K562 (cell line): ENCODE measurements around the gene CMSS1. TPM values are rescaled to one million over a fixed set of nuclear protein-coding genes. Genes with fewer than 3 reads are reported as not detected.

Experiments used
- ATAC-seq: fragments of 200-7000 bp; cut with Tn5 transposase; 3 replicates; pipeline ENCODE4 v1.9.1; 2020; ENCODE audit warnings: moderate library complexity
- BruUV-seq: library from RNA; stranded (reverse); fragments of 400-500 nt; replicated peaks from 2 replicates; lab custom pipeline; 2021; lab: Mats Ljungman, UMichigan
- CTCF ChIA-PET: fragments of 300-600 bp; formaldehyde crosslinking; extraction: SDS; loops from one replicate; lab custom pipeline; 2021; ENCODE audit warnings: low intra/inter-chr PET ratio; lab: Yijun Ruan, JAX
- POLR2A ChIA-PET: fragments of 300-600, 350-650 bp; sonication (Branson Sonifier 250); formaldehyde crosslinking; extraction: SDS; loops from one replicate; lab custom pipeline; 2021; ENCODE audit warnings: antibody characterized with exemption, inconsistent platforms; lab: Yijun Ruan, JAX
- DNase-seq, 4 experiments: peaks; one replicate each; pipeline versions ENCODE4 v3.0.0 to v3.0.0-alpha.2; 2011 to 2018; ENCODE audit warnings: low spot score in 3 of 4, mixed read lengths in 3 of 4; ENCODE audit errors: extremely low read depth in 1 of 4
- FAIRE-seq: peaks from 2 replicates; lab custom pipeline; 2011; peaks lifted over from hg19 to GRCh38; lab: Jason Lieb, UNC
- H2AFZ ChIP-seq: 2 replicates; pipeline ENCODE4 v1.6.0; 2011; ENCODE audit warnings: low read depth, low read length, control low read depth, inconsistent platforms
- H3K27ac ChIP-seq: fragments of 200-600 bp; 3 replicates; pipeline ENCODE4 v1.8.0; 2011; ENCODE audit warnings: low read depth, mild to moderate bottlenecking, control low read depth, inconsistent platforms, low read length, moderate library complexity, mixed read lengths; ENCODE audit errors: extremely low read depth
- H3K27me3 ChIP-seq, 2 experiments: fragments of 300-600 bp in 1 of 2; 2 replicates in 1 of 2; 3 replicates in 1 of 2; pipeline versions ENCODE4 v1.6.0 to v1.8.0; 2011; ENCODE audit warnings: inconsistent platforms in 2 of 2, low read length in 2 of 2, mild to moderate bottlenecking in 1 of 2, mixed read lengths in 1 of 2, moderate library complexity in 1 of 2; ENCODE audit not compliant: control insufficient read depth in 2 of 2, insufficient read depth in 2 of 2
- H3K36me3 ChIP-seq: fragments of 300-600 bp; 3 replicates; pipeline ENCODE4 v1.8.0; 2011; ENCODE audit warnings: mild to moderate bottlenecking, low read length, inconsistent platforms; ENCODE audit not compliant: control insufficient read depth, insufficient read depth
- H3K4me1 ChIP-seq, 2 experiments: fragments of 200-600 bp in 1 of 2; replicated peaks in 1 of 2; 2 replicates in 1 of 2; 3 replicates in 1 of 2; pipeline versions ENCODE4 v1.5.1 to v1.8.0; 2011; ENCODE audit warnings: inconsistent platforms in 2 of 2, low read length in 2 of 2, mild to moderate bottlenecking in 1 of 2, mixed read lengths in 1 of 2, moderate library complexity in 1 of 2; ENCODE audit not compliant: control insufficient read depth in 2 of 2, insufficient read depth in 2 of 2
- H3K4me2 ChIP-seq: 2 replicates; pipeline ENCODE4 v1.6.1; 2011; ENCODE audit warnings: low read length, control low read depth, inconsistent platforms, mixed read lengths; ENCODE audit not compliant: insufficient read depth
- H3K4me3 ChIP-seq: fragments of 200-600 bp; sonication (generic), shearing (Covaris generic); 2 replicates; pipeline ENCODE4 v1.5.1; 2016; ENCODE audit warnings: control low read depth, inconsistent platforms
- H3K79me2 ChIP-seq: fragments of 200-600 bp; 3 replicates; pipeline ENCODE4 v1.8.0; 2011; ENCODE audit warnings: low read length, inconsistent platforms; ENCODE audit not compliant: control insufficient read depth, insufficient read depth
- H3K9ac ChIP-seq, 2 experiments: 2 replicates each; pipeline versions ENCODE4 v1.6.0 to v1.6.1; 2011; ENCODE audit warnings: low read depth in 2 of 2, low read length in 2 of 2, control low read depth in 1 of 2, inconsistent platforms in 1 of 2, mild to moderate bottlenecking in 1 of 2, mixed read lengths in 1 of 2; ENCODE audit not compliant: insufficient read depth in 1 of 2
- H3K9me1 ChIP-seq: one replicate; pipeline ENCODE4 v1.6.0; 2011; ENCODE audit warnings: inconsistent platforms, mild to moderate bottlenecking, low read length, moderate library complexity; ENCODE audit not compliant: control insufficient read depth, insufficient read depth
- H3K9me3 ChIP-seq: replicated peaks from 2 replicates; pipeline ENCODE4 v1.5.1; 2011; ENCODE audit warnings: low read depth, low read length, inconsistent platforms; ENCODE audit not compliant: control insufficient read depth, insufficient read depth
- H4K20me1 ChIP-seq: replicated peaks from 2 replicates; pipeline ENCODE4 v1.6.1; 2011; ENCODE audit warnings: low read length, inconsistent platforms, mixed read lengths; ENCODE audit not compliant: control insufficient read depth, insufficient read depth
- BCLAF1 ChIP-seq, 2 experiments: fragments of 450-650 bp in 1 of 2; IDR thresholded peaks; 2 replicates each; pipeline ENCODE4 v1.6.1; 2011 to 2017; ENCODE audit warnings: low read depth in 2 of 2, antibody characterized with exemption in 1 of 2, borderline replicate concordance in 1 of 2, low read length in 1 of 2, mild to moderate bottlenecking in 1 of 2, mixed read lengths in 1 of 2; ENCODE audit not compliant: control insufficient read depth in 1 of 2
- CHAMP1 ChIP-seq: fragments of 450-650 bp; IDR thresholded peaks from 2 replicates; pipeline ENCODE4 v1.6.1; 2016; ENCODE audit warnings: mild to moderate bottlenecking
- DMBX1 ChIP-seq: fragments of 250-450 bp; sonication (Bioruptor Pico); IDR thresholded peaks from 2 replicates; pipeline ENCODE4 v1.8.0; 2022; ENCODE audit warnings: inconsistent platforms, mild to moderate bottlenecking, moderate library complexity, borderline replicate concordance
- GTF2B ChIP-seq: IDR thresholded peaks from 2 replicates; pipeline ENCODE4 v1.6.1; 2011; ENCODE audit not compliant: insufficient read length; ENCODE audit errors: extremely low read depth
- MAFG ChIP-seq: fragments of 450-650 bp; conservative IDR thresholded peaks from 2 replicates; pipeline ENCODE4 v1.6.1; 2016; ENCODE audit warnings: missing genetic modification characterization, missing compliant biosample characterization
- NCOA4 ChIP-seq: fragments of 450-650 bp; IDR thresholded peaks from 2 replicates; pipeline ENCODE4 v1.6.1; 2018; ENCODE audit warnings: mild to moderate bottlenecking; ENCODE audit not compliant: partially characterized antibody
- TAF15 ChIP-seq: fragments of 200-400 bp; formaldehyde crosslinking; IDR thresholded peaks from 2 replicates; pipeline ENCODE4 v1.6.1; 2017; ENCODE audit warnings: mild to moderate bottlenecking, low read depth, low read length, moderate library complexity
- ZNF274 ChIP-seq: IDR thresholded peaks from 2 replicates; pipeline ENCODE4 v1.6.1; 2011; ENCODE audit warnings: low read depth, mild to moderate bottlenecking, low read length, moderate library complexity, borderline replicate concordance
- WGBS: fragments of 100-300 bp; shearing (Covaris generic); methylation state at CpG from one replicate; pipeline ENCODE4 v1.1.6; 2016; ENCODE audit warnings: low coverage, mixed read lengths; ENCODE audit not compliant: insufficient coverage; ENCODE audit errors: missing lambda C conversion rate; 5-methylcytosine and 5-hydroxymethylcytosine counted together
- in situ Hi-C: fragments of 300-500 bp; cut with MboI; formaldehyde crosslinking; loops from 4 replicates; pipeline ENCODE4 v1.15.0; 2018; ENCODE audit warnings: inconsistent platforms, mixed read lengths
- intact Hi-C: fragments of 100-400 bp; cut with micrococcal nuclease; formaldehyde crosslinking; loops from 2 replicates; pipeline ENCODE4 v1.14.2; 2022
- polyA plus RNA-seq, 8 experiments: library from polyadenylated mRNA; depleted of rRNA in 4 of 8; stranded (reverse) in 5 of 8; unstranded in 3 of 8; fragments of >200 nt; fragmentation: Nextera tagmentation in 2 of 8; fragmentation: Illumina TruSeq in 1 of 8; extraction: Ambion mirVana in 2 of 8; extraction: Trizol in 1 of 8; gene quantifications; 2 replicates each; pipeline versions ENCODE4 v1.2.1 to v1.2.3, GENCODE V29; 2011 to 2014; ENCODE audit warnings: inconsistent platforms in 1 of 8, missing spikeins in 1 of 8
- total RNA-seq, 7 experiments: library from RNA; depleted of rRNA in 6 of 7; stranded (reverse); fragments of >200 nt in 6 of 7; fragmentation: Illumina TruSeq in 2 of 7; extraction: Trizol in 2 of 7; gene quantifications; 2 replicates each; pipeline versions ENCODE4 v1.2.1 to v1.2.3, GENCODE V29; 2011 to 2021; ENCODE audit warnings: low replicate concordance in 1 of 7

CMSS1 gene
- total and polyA plus RNA-seq, 9 of the 15 experiments (the other 6 are each of a cell fraction or from before 2014, with no cell fraction given) = 46.9 to 109 (median 72.3) TPM

- Histone ChIP-seq H3K27ac (no peak overlapping the region), H3K9me3 (no peaks in the 10 kb centered on the region), H4K20me1 (no peaks in the 10 kb centered on the region; the same call in 1 of the 2 replicates), H3K36me3 (no peaks in the 10 kb centered on the region), H3K79me2 (peaks cover 8% of the 10 kb centered on the region; the same call in 2 of the 3 replicates), H3K9me1 (no peaks in the 10 kb centered on the region), H2AFZ (no peak overlapping the region), H3K4me1 (no peaks in the 10 kb centered on the region), H3K9ac (no peak overlapping the region), H3K4me2 (no peak overlapping the region), H3K4me3 (no peak overlapping the region), H3K27me3 (no peaks in the 10 kb centered on the region)
- BruUV-seq = no TSS peak
- ATAC-seq (no peak), DNase-seq (no peak), FAIRE-seq (no peak)
- in situ Hi-C loops (no loop called here), intact Hi-C loops (no loop called here)
- CTCF ChIA-PET = no interaction called here
- POLR2A ChIA-PET = interaction anchor here (0.8 kb wide), 1 partner anchor 14 kb away, joined by 3 read pairs; no protein-coding TSS in a partner anchor
- 100% methylated on average over 2 of the region's 2 CpGs for WGBS
- no peak for TF ChIP-seq NCOA4
These were observed 46.6 kb downstream of the CMSS1 start for GRCh38 chr3:99864289-99864688.

GRCh38 chr3:99865321-99865720 is 47.7 kb downstream of the CMSS1 start:
- WGBS = 100% methylated on average over 1 of the region's 1 CpG
- Histone ChIP-seq H3K4me3 (no peak overlapping the region), H2AFZ (no peak overlapping the region), H3K9me3 (no peaks in the 10 kb centered on the region), H3K27ac (no peak overlapping the region), H3K9me1 (no peaks in the 10 kb centered on the region), H3K9ac (no peak overlapping the region), H3K27me3 (no peaks in the 10 kb centered on the region), H3K79me2 (peaks cover 11% of the 10 kb centered on the region; the same call in 1 of the 3 replicates), H4K20me1 (no peaks in the 10 kb centered on the region; the same call in 1 of the 2 replicates), H3K4me2 (no peak overlapping the region), H3K4me1 (no peaks in the 10 kb centered on the region; a peak in 1 of 5 replicates), H3K36me3 (no peaks in the 10 kb centered on the region)
- intact Hi-C loops = no loop called here
- no peak for TF ChIP-seq TAF15
- no peak for TF ChIP-seq BCLAF1 (IDR thresholded peaks at IDR 0.05; ENCODE audit: borderline replicate concordance in 1 of 2, control insufficient read depth in 1 of 2, low read depth in 2 of 2, low read length in 1 of 2)
- TF ChIP-seq GTF2B = no peak
- TF ChIP-seq MAFG (tag) = no peak
- TF ChIP-seq DMBX1 = no peak
- TF ChIP-seq CHAMP1 = no peak
- TF ChIP-seq ZNF274 = no peak
- TF ChIP-seq NCOA4 = no peak
- ChIA-PET POLR2A (no interaction called here), CTCF (no interaction called here)
- DNase-seq = no peak
- ATAC-seq = no peak
- no peak for FAIRE-seq
- in situ Hi-C loops = no loop called here
- no TSS peak for BruUV-seq
